ENCODE data around the gene SRA1. TPM values are rescaled to one million over a fixed set of nuclear protein-coding genes. Genes with fewer than 3 reads are reported as not detected.
A peak's percentile ranks its signal among the peaks of the same experiment; 100 is the strongest.

Gene SRA1
- total RNA-seq, 4 donors from 2014 or later: 19.9 to 36.3 (median 26.5) TPM

DNA sequence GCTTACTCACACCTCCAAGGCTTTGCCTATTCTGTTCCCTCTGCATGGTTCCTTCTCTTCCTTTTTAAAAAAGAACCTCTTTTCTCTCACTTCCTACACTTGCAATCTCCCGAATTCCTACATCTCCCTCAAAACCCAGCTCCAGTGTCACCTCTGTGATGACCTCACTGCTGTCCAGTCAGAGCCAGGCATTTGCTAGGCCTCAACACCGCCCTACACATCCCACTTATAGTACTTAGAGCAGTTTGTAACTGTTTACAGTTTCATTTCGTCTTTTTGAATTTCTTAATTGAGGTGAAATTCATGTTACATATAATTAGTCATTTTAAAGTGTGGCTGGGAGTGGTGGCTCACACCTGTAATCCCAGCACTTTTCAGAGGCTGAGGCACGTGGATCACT lies 44.9 kb upstream of the SRA1 start:
- Histone ChIP-seq H3K27me3 (no peaks in the 10 kb centered on the region), H3K27ac (peak overlapping the region in 2 of 4 donors; percentile 5 to 51), H3K9me3 (no peaks in the 10 kb centered on the region), H3K4me3 (no peak overlapping the region), H3K36me3 (no peaks in the 10 kb centered on the region), H3K4me1 (peaks cover 0 to 5% (median 0%) of the 10 kb centered on the region in 4 donors)
- intact Hi-C loops (cut with DNase I; ENCODE audit: low total_unique reads) (no loop called here), in situ Hi-C loops (cut with MboI; ENCODE audit: low pct_ligation_motif_present in 1 of 4, low pct_unique_long_range_greater_than_20kb in 1 of 4, low sequenced_read_pairs in 3 of 4) (no loop called here)
- WGBS, 2 donors (ENCODE audit: low coverage in 1 of 2): 69 to 72% methylated on average over 3 to 4 of the region's 4 CpGs
- TF ChIP-seq POLR2A (IDR thresholded peaks at IDR 0.05) (no peak), POLR2AphosphoS5 (IDR thresholded peaks at IDR 0.05) (no peak), EP300 (IDR thresholded peaks at IDR 0.05; ENCODE audit: low read depth) (no peak)
- TF ChIP-seq, protein P1, sequence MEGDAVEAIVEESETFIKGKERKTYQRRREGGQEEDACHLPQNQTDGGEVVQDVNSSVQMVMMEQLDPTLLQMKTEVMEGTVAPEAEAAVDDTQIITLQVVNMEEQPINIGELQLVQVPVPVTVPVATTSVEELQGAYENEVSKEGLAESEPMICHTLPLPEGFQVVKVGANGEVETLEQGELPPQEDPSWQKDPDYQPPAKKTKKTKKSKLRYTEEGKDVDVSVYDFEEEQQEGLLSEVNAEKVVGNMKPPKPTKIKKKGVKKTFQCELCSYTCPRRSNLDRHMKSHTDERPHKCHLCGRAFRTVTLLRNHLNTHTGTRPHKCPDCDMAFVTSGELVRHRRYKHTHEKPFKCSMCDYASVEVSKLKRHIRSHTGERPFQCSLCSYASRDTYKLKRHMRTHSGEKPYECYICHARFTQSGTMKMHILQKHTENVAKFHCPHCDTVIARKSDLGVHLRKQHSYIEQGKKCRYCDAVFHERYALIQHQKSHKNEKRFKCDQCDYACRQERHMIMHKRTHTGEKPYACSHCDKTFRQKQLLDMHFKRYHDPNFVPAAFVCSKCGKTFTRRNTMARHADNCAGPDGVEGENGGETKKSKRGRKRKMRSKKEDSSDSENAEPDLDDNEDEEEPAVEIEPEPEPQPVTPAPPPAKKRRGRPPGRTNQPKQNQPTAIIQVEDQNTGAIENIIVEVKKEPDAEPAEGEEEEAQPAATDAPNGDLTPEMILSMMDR (IDR thresholded peaks at IDR 0.05): no peak
- DNase-seq: no peak

DNA sequence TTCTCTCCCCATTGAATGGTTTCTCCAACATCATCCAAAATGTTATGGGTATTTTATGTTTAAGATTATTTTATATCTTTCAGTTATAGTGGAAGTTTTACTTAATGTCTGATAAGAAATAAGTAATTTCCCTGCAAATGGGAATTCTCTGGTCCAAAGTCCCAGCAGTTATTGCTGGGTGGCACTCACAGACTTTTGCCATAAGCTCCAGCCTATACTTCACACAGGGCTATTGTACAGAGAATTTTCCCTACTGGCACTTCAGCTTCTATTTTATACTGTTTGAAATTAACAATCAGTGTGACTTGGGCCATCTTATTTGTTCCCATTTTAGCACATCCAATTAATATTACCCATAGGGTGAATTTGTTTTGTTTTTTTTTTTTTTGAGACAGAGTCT lies 42.8 kb upstream of the SRA1 start:
- H3K9me3 ChIP-seq: no peaks in the 10 kb centered on the region
- DNase-seq: no peak

DNA sequence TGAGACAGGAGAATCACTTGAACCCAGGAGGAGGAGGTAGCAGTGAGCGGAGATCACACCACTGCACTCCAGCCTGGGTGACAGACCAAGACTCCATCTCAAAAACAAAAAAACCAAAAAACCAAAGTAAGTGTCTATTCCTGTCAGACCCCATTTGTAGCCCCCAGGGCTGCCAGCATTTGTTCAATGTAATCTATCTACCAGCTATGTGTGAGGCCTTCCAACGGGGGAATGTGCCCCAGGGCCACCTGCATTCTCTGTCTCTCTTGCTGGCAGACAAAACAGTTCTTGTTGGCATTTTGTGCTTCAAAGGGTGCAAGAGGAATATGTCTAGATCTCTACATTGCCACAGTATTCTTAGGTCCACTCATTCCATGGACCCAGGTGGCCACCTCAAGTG lies 41.6 kb upstream of the SRA1 start:
- Histone ChIP-seq H3K36me3 (no peaks in the 10 kb centered on the region), H3K4me1 (peaks cover 0 to 17% (median 0%) of the 10 kb centered on the region in 4 donors), H3K27ac (no peak overlapping the region), H3K4me3 (no peak overlapping the region), H3K9me3 (no peaks in the 10 kb centered on the region), H3K27me3 (no peaks in the 10 kb centered on the region)
- TF ChIP-seq, protein P1 (IDR thresholded peaks at IDR 0.05): no peak
- no peak for TF ChIP-seq POLR2AphosphoS5 (IDR thresholded peaks at IDR 0.05)
- TF ChIP-seq EP300 (IDR thresholded peaks at IDR 0.05; ENCODE audit: low read depth): no peak
- no peak for TF ChIP-seq POLR2A (IDR thresholded peaks at IDR 0.05)
- in situ Hi-C loops (cut with MboI; ENCODE audit: low pct_ligation_motif_present in 1 of 4, low pct_unique_long_range_greater_than_20kb in 1 of 4, low sequenced_read_pairs in 3 of 4): no loop called here
- WGBS, 2 donors (ENCODE audit: low coverage in 1 of 2): 33 to 68% methylated on average over 1 to 2 of the region's 2 CpGs
- DNase-seq: no peak
- intact Hi-C loops (cut with DNase I; ENCODE audit: low total_unique reads): no loop called here

More for the DNA sequence above, 42.8 kb upstream of the SRA1 start:
- in situ Hi-C loops (cut with MboI; ENCODE audit: low pct_ligation_motif_present in 1 of 4, low pct_unique_long_range_greater_than_20kb in 1 of 4, low sequenced_read_pairs in 3 of 4) (no loop called here), intact Hi-C loops (cut with DNase I; ENCODE audit: low total_unique reads) (no loop called here)
- Histone ChIP-seq H3K36me3 (no peaks in the 10 kb centered on the region), H3K27me3 (no peaks in the 10 kb centered on the region), H3K4me3 (no peak overlapping the region), H3K4me1 (peaks cover 0 to 10% (median 0%) of the 10 kb centered on the region in 4 donors), H3K27ac (peak overlapping the region in 3 of 4 donors; percentile 8 to 46 (median 34))
- TF ChIP-seq EP300 (IDR thresholded peaks at IDR 0.05; ENCODE audit: low read depth) (no peak), POLR2AphosphoS5 (IDR thresholded peaks at IDR 0.05) (no peak), POLR2A (IDR thresholded peaks at IDR 0.05) (no peak)
- TF ChIP-seq, protein P1 (IDR thresholded peaks at IDR 0.05): no peak

DNA sequence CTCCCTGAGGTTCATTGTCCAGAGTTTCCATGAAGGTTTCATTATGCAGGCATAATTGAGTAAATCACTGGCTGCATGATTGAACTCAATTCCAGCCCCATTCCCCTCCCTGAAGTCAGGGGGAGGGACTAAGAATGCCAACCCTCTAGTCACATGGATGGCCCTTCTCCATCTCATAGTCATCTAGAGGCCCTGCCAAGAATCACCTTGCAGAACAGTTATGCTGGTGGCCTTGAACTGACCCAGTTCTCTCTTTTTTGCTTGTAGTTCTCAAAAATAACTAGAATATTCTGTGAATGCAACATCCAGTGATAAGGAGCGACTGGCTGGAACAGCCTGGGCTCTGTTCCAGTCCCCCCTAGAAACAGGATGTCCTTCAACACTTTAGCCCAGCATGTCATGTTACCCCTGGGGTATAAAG lies 39.1 kb upstream of the SRA1 start:
- in situ Hi-C loops (cut with MboI; ENCODE audit: low pct_ligation_motif_present in 1 of 4, low pct_unique_long_range_greater_than_20kb in 1 of 4, low sequenced_read_pairs in 3 of 4) (no loop called here), intact Hi-C loops (cut with DNase I; ENCODE audit: low total_unique reads) (no loop called here)
- no peak overlapping the region for H3K4me3 ChIP-seq
- no peak for TF ChIP-seq POLR2AphosphoS5 (IDR thresholded peaks at IDR 0.05)
- TF ChIP-seq EP300 (IDR thresholded peaks at IDR 0.05; ENCODE audit: low read depth): no peak
- TF ChIP-seq POLR2A (IDR thresholded peaks at IDR 0.05): no peak
- TF ChIP-seq, protein P1 (IDR thresholded peaks at IDR 0.05): no peak
- no peaks in the 10 kb centered on the region for H3K36me3 ChIP-seq
- WGBS, 2 donors (ENCODE audit: low coverage in 1 of 2): 75% methylated on average over 1 of the region's 1 CpG; no CpG with 5 or more reads in 1 of the 2 donors
- peaks cover 0 to 17% (median 0%) of the 10 kb centered on the region in 4 donors for H3K4me1 ChIP-seq
- H3K9me3 ChIP-seq: no peaks in the 10 kb centered on the region
- peak overlapping the region in 1 of 4 donors; percentile 16 for H3K27ac ChIP-seq
- DNase-seq: no peak
- H3K27me3 ChIP-seq: no peaks in the 10 kb centered on the region

All from transverse colon (tissue), 4 donors.